Measurements from ENCODE around the gene HNMT. TPM values are rescaled to one million over a fixed set of nuclear protein-coding genes. Genes with fewer than 3 reads are reported as not detected.

The HNMT gene
- total RNA-seq, 2 donors from 2014 or later = 37.2 to 52.1 TPM

DNA sequence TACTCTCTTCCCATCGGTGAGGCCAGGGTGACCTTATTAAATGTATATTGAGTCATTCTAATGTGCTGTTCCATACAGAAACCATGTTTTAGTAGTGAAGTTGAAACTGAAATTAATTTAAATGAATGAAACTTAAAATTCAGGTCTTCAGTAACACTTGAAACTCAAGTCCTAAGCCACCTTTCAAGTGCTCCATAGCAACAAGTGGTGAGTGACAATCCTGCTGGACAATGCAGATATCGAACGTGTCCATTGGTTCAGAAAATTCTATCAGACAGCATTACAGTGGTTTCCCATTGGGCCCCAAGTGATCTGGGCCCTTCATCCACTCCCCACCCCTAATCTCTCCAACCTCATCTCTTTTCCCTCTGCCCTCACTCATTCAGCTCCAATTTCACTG, 48.7 kb downstream of the HNMT start:
- Histone ChIP-seq H3K36me3 (replicated peaks in 1 of 2; ENCODE audit: insufficient read depth in 1 of 2, low read depth in 2 of 2) (no peaks in the 10 kb centered on the region), H3K27me3 (no peaks in the 10 kb centered on the region), H3K4me1 (no peaks in the 10 kb centered on the region), H3K9me3 (no peaks in the 10 kb centered on the region), H3K27ac (no peak overlapping the region), H3K4me3 (no peak overlapping the region)
- 88 to 91% methylated on average over 3 of the region's 3 CpGs for WGBS, 2 donors
- intact Hi-C loops (cut with DNase I) = no loop called here
- TF ChIP-seq POLR2A (IDR thresholded peaks at IDR 0.05) (no peak), CTCF (IDR thresholded peaks at IDR 0.05) (no peak)
- ATAC-seq = no peak
- DNase-seq = no peak

GRCh38 chr2:138013639-138014038, 49.4 kb downstream of the HNMT start:
- DNase-seq (no peak), ATAC-seq (no peak)
- no peak overlapping the region for H3K4me3 ChIP-seq
- TF ChIP-seq CTCF (IDR thresholded peaks at IDR 0.05) = no peak
- no peak for TF ChIP-seq POLR2A (IDR thresholded peaks at IDR 0.05)
- no peaks in the 10 kb centered on the region for H3K4me1 ChIP-seq
- H3K9me3 ChIP-seq = no peaks in the 10 kb centered on the region
- no peaks in the 10 kb centered on the region for H3K36me3 ChIP-seq (replicated peaks in 1 of 2; ENCODE audit: insufficient read depth in 1 of 2, low read depth in 2 of 2)
- H3K27me3 ChIP-seq = no peaks in the 10 kb centered on the region
- WGBS, 2 donors = 83 to 85% methylated on average over 2 of the region's 2 CpGs
- intact Hi-C loops (cut with DNase I) = no loop called here
- no peak overlapping the region for H3K27ac ChIP-seq

DNA sequence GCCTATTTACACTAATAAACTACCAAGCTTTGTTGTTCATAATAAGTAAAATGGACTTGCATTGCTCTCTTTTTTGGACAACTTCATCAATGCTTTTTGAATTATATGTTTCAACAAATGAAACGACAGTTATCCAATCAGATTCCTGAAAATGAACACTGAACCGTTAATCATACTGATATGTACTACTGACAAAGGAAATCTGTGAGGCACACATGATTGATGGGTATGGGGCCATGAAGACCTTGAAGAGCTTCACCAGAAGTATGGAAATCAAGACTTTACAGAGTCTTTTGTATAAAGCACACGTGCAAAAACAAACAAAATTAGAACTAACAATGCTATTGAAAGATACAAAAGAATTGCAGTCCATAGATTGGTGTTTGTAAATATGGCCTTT, 51.2 kb downstream of the HNMT start:
- intact Hi-C loops (cut with DNase I) = no loop called here
- Histone ChIP-seq H3K4me1 (no peaks in the 10 kb centered on the region), H3K4me3 (no peak overlapping the region), H3K36me3 (replicated peaks in 1 of 2; ENCODE audit: insufficient read depth in 1 of 2, low read depth in 2 of 2) (no peaks in the 10 kb centered on the region), H3K9me3 (no peaks in the 10 kb centered on the region), H3K27ac (no peak overlapping the region), H3K27me3 (no peaks in the 10 kb centered on the region)
- no peak for TF ChIP-seq POLR2A (IDR thresholded peaks at IDR 0.05)
- TF ChIP-seq CTCF (IDR thresholded peaks at IDR 0.05) = no peak
- DNase-seq = no peak
- no peak for ATAC-seq
- WGBS, 2 donors = 78 to 90% methylated on average over 3 of the region's 3 CpGs

DNA sequence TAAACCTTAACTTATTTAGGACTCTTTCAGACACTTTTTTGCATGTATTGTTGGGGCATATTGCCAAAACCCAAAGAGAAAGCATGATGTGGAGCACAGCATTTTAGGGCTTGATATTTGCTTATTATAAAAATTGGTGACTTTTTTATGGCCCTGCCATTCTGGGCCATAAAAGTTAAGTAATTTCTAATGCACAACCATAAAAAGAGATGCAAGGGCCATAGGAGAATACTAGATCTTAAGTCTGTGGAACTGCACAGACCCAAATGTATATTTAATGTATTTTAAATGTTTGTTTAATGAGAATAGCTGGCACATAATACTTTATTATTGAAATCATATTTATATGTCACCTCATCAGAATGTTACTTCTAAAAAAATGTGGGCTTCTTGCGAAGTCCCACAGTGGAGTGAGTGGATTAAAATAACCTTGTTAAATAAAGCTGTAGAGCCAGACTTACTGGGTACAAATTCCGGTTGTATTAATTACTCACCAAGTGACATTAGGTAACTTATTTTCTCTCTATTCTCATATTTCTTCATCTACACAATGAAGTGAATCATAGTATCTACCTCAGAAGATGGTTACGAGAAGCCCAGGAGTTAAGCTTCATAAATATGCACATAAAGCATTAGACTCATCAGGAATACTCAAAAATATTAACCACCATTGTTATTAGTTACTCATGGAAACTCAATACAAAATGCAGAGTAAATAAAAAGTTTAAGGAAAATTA, 52.2 kb downstream of the HNMT start:
- no peak for TF ChIP-seq POLR2A (IDR thresholded peaks at IDR 0.05)
- TF ChIP-seq CTCF (IDR thresholded peaks at IDR 0.05) = no peak
- ATAC-seq = no peak
- Histone ChIP-seq H3K4me3 (no peak overlapping the region), H3K36me3 (replicated peaks in 1 of 2; ENCODE audit: insufficient read depth in 1 of 2, low read depth in 2 of 2) (no peaks in the 10 kb centered on the region), H3K27me3 (no peaks in the 10 kb centered on the region), H3K4me1 (no peaks in the 10 kb centered on the region), H3K27ac (no peak overlapping the region), H3K9me3 (no peaks in the 10 kb centered on the region)
- intact Hi-C loops (cut with DNase I) = no loop called here
- 84 to 87% methylated on average over 3 of the region's 3 CpGs for WGBS, 2 donors
- DNase-seq = no peak

GRCh38 chr2:138017824-138018223, 53.6 kb downstream of the HNMT start:
- H3K27ac ChIP-seq = no peak overlapping the region
- 90 to 91% methylated on average over 1 of the region's 1 CpG for WGBS, 2 donors
- intact Hi-C loops (cut with DNase I) = no loop called here

More at GRCh38 chr2:138017824-138018223, 53.6 kb downstream of the HNMT start:
- Histone ChIP-seq H3K36me3 (replicated peaks in 1 of 2; ENCODE audit: insufficient read depth in 1 of 2, low read depth in 2 of 2) (no peaks in the 10 kb centered on the region), H3K4me1 (no peaks in the 10 kb centered on the region), H3K9me3 (no peaks in the 10 kb centered on the region), H3K27me3 (no peaks in the 10 kb centered on the region), H3K4me3 (no peak overlapping the region)
- ATAC-seq (no peak), DNase-seq (no peak)
- TF ChIP-seq POLR2A (IDR thresholded peaks at IDR 0.05) (no peak), CTCF (IDR thresholded peaks at IDR 0.05) (no peak)
